HepG2 (cell line): ENCODE data around the gene ARHGAP23. TPM values are rescaled to one million over a fixed set of nuclear protein-coding genes. Genes with fewer than 3 reads are reported as not detected.

ENCODE experiments used
- ARID2 ChIP-seq: sonication (generic); formaldehyde crosslinking; IDR thresholded peaks from 2 replicates; pipeline ENCODE4 v1.8.1; 2022; ENCODE audit warnings: mild to moderate bottlenecking, missing genetic modification reagents, borderline replicate concordance
- ARNT2 ChIP-seq: sonication (generic); formaldehyde crosslinking; IDR thresholded peaks from 2 replicates; pipeline ENCODE4 v1.8.0; 2022; ENCODE audit warnings: mild to moderate bottlenecking, low read depth, missing genetic modification reagents, moderate library complexity
- ATF5 ChIP-seq: sonication (generic); formaldehyde crosslinking; IDR thresholded peaks from 2 replicates; pipeline ENCODE4 v1.4.0; 2020; ENCODE audit warnings: mild to moderate bottlenecking, low read depth, missing genetic modification reagents
- CEBPB ChIP-seq: IDR thresholded peaks from 2 replicates; pipeline ENCODE4 v1.6.1; 2011; ENCODE audit warnings: low read depth, low read length, improper control_type of control experiment, borderline replicate concordance
- CENPT ChIP-seq: sonication (generic); formaldehyde crosslinking; IDR thresholded peaks from 2 replicates; pipeline ENCODE4 v1.8.0; 2022; ENCODE audit warnings: low read depth, mild to moderate bottlenecking, moderate library complexity, missing genetic modification reagents
- DMAP1 ChIP-seq: IDR thresholded peaks from 2 replicates; pipeline ENCODE4 v1.6.1; 2016
- ELF3 ChIP-seq: IDR thresholded peaks from 2 replicates; pipeline ENCODE4 v1.6.1; 2016; ENCODE audit warnings: missing genetic modification reagents, missing compliant biosample characterization
- MEIS2 ChIP-seq: sonication (generic); formaldehyde crosslinking; IDR thresholded peaks from 2 replicates; pipeline ENCODE4 v1.9.0; 2021; ENCODE audit warnings: mild to moderate bottlenecking, missing genetic modification reagents
- MTF2 ChIP-seq: sonication (generic); formaldehyde crosslinking; IDR thresholded peaks from 2 replicates; pipeline ENCODE4 v1.5.0; 2020; ENCODE audit warnings: missing genetic modification reagents, borderline replicate concordance
- PBX2 ChIP-seq: IDR thresholded peaks from 2 replicates; pipeline ENCODE4 v1.6.1; 2016; ENCODE audit warnings: control low read depth
- POLR2A ChIP-seq, 2 experiments: IDR thresholded peaks; 2 replicates each; pipeline ENCODE4 v1.6.1; 2011; ENCODE audit warnings: low read depth in 2 of 2, low read length in 2 of 2, mild to moderate bottlenecking in 1 of 2, moderate library complexity in 1 of 2; ENCODE audit not compliant: insufficient read depth in 1 of 2
- RNF2 ChIP-seq: fragments of 450-650 bp; conservative IDR thresholded peaks from 2 replicates; pipeline ENCODE4 v1.6.1; 2016; ENCODE audit warnings: low read depth
- RXRA ChIP-seq: sonication (generic); formaldehyde crosslinking; IDR thresholded peaks from 2 replicates; pipeline ENCODE4 v1.5.1; 2020; ENCODE audit warnings: missing genetic modification reagents
- SETDB1 ChIP-seq: sonication (generic); formaldehyde crosslinking; IDR thresholded peaks from 2 replicates; pipeline ENCODE4 v1.5.1; 2020; ENCODE audit warnings: missing genetic modification reagents, mild to moderate bottlenecking, borderline replicate concordance
- TBL1XR1 ChIP-seq: fragments of 150-350 bp; IDR thresholded peaks from 2 replicates; pipeline ENCODE4 v1.6.1; 2014; ENCODE audit warnings: borderline replicate concordance, low read length; ENCODE audit not compliant: partially characterized antibody
- TBX2 ChIP-seq: sonication (generic); formaldehyde crosslinking; IDR thresholded peaks from 2 replicates; pipeline ENCODE4 v1.5.0; 2020; ENCODE audit warnings: missing genetic modification reagents, mild to moderate bottlenecking, borderline replicate concordance
- ZBTB25 ChIP-seq: IDR thresholded peaks from 2 replicates; pipeline ENCODE4 v1.6.1; 2018; ENCODE audit warnings: missing genetic modification reagents
- ZNF225 ChIP-seq: sonication (generic); formaldehyde crosslinking; IDR thresholded peaks from 2 replicates; pipeline ENCODE4 v1.4.0; 2020; ENCODE audit warnings: mild to moderate bottlenecking, missing genetic modification reagents
- ZNF281 ChIP-seq: sonication (generic); formaldehyde crosslinking; IDR thresholded peaks from 2 replicates; pipeline ENCODE4 v1.4.0; 2020; ENCODE audit warnings: missing genetic modification reagents, borderline replicate concordance
- ZNF350 ChIP-seq: sonication (generic); formaldehyde crosslinking; IDR thresholded peaks from 2 replicates; pipeline ENCODE4 v1.4.0; 2020; ENCODE audit warnings: mild to moderate bottlenecking, low read depth, missing genetic modification reagents, borderline replicate concordance
- ZNF710 ChIP-seq: sonication (generic); formaldehyde crosslinking; IDR thresholded peaks from 2 replicates; pipeline ENCODE4 v1.5.0; 2020; ENCODE audit warnings: mild to moderate bottlenecking, missing genetic modification reagents, borderline replicate concordance
- polyA plus RNA-seq, 8 experiments: library from polyadenylated mRNA; depleted of rRNA in 3 of 8; stranded (reverse) in 7 of 8; unstranded in 1 of 8; fragments of >200 nt; fragmentation: Illumina TruSeq in 4 of 8; extraction: Trizol in 4 of 8; gene quantifications; 2 replicates each; pipeline versions ENCODE4 v1.2.1 to v1.2.3, GENCODE V29; 2011 to 2016; ENCODE audit warnings: low read depth in 4 of 8, missing spikeins in 1 of 8, mixed read lengths in 1 of 8; ENCODE audit not compliant: insufficient read depth in 1 of 8
- total RNA-seq, 5 experiments: library from RNA; depleted of rRNA; stranded (reverse); fragments of >200 nt; fragmentation: Illumina TruSeq; extraction: Trizol; gene quantifications; 2 replicates each; pipeline ENCODE4 v1.2.3, GENCODE V29; 2016; ENCODE audit warnings: low read depth in 1 of 5

The ARHGAP23 gene
- total and polyA plus RNA-seq, 2 of the 13 experiments (the other 11 are each of a cell fraction or from before 2014, with no cell fraction given) = 0.03 TPM; not detected in 1

- 0 out of 2 replicates have a peak, but pooled peaks have one; percentile 21 for TF ChIP-seq ARID2 (CRISPR knock-in tag)
- 0 out of 2 replicates have a peak, but pooled peaks have one; percentile 24 for TF ChIP-seq PBX2 (CRISPR knock-in tag)
- TF ChIP-seq ZBTB25 = peak; percentile 80
- TF ChIP-seq ARNT2 (CRISPR knock-in tag) = 0 out of 2 replicates have a peak, but pooled peaks have one; percentile 22
- TF ChIP-seq MTF2 (CRISPR knock-in tag) = peak; percentile 86
- 0 out of 2 replicates have a peak, but pooled peaks have one; percentile 73 for TF ChIP-seq ZNF225
- TF ChIP-seq DMAP1 (CRISPR knock-in tag) = peak; percentile 92
- no peak for TF ChIP-seq SETDB1 (CRISPR knock-in tag)
- TF ChIP-seq CENPT (CRISPR knock-in tag) = no peak
- TF ChIP-seq MEIS2 (CRISPR knock-in tag) = peak; percentile 48; the same call in 1 of the 2 replicates
- TF ChIP-seq ZNF350 = peak; percentile 92
- peak; percentile 60 to 72; a peak in 2 of 4 replicates for TF ChIP-seq POLR2A (IDR thresholded peaks at IDR 0.05; ENCODE audit: insufficient read depth in 1 of 2, low read depth in 2 of 2, low read length in 2 of 2)
- no peak for TF ChIP-seq RNF2
- TF ChIP-seq TBX2 (CRISPR knock-in tag) = peak; percentile 70
- no peak for TF ChIP-seq TBL1XR1
- TF ChIP-seq ELF3 (CRISPR knock-in tag) = peak; percentile 54; the same call in 1 of the 2 replicates
- peak; percentile 66 for TF ChIP-seq ZNF710 (CRISPR knock-in tag)
- TF ChIP-seq CEBPB = peak; percentile 94
- peak; percentile 62; the same call in 1 of the 2 replicates for TF ChIP-seq RXRA (CRISPR knock-in tag)
- TF ChIP-seq ATF5 = peak; percentile 84; the same call in 1 of the 2 replicates
- TF ChIP-seq ZNF281 (CRISPR knock-in tag) = peak; percentile 46
These were observed 12.7 kb upstream of the ARHGAP23 start (continued) for GRCh38 chr17:38415250-38416194.
